WTC11 (cell line): ENCODE results near the gene GARS1. TPM values are rescaled to one million over a fixed set of nuclear protein-coding genes. Genes with fewer than 3 reads are reported as not detected.
"Not testable (repeated sequence)": the region's sequence is repeated elsewhere in the genome, so short reads cannot be mapped to it uniquely, and the experiment has no call there.

Experiments
- ATAC-seq: fragments of 200-7000 bp; cut with Tn5 transposase; 2 replicates; pipeline ENCODE4 v1.10.0; 2021; ENCODE audit warnings: mild to moderate bottlenecking, moderate library complexity
- CTCF ChIA-PET: fragments of 300-600 bp; sonication (Branson Sonifier 250); formaldehyde crosslinking; loops from one replicate; lab custom pipeline; 2021; ENCODE audit warnings: antibody characterized with exemption; lab: Charles Lee
- POLR2A ChIA-PET: fragments of 350-600 bp; sonication (Branson Sonifier 250); formaldehyde crosslinking; loops from one replicate; lab custom pipeline; 2021; ENCODE audit warnings: antibody characterized with exemption; lab: Charles Lee
- DNase-seq: peaks from one replicate; pipeline ENCODE4 v3.0.0; 2021; ENCODE audit warnings: low spot score
- H3K27ac Mint-ChIP-seq: 2 replicates; pipeline ENCODE4 v1.8.0; 2021; ENCODE audit warnings: mixed read lengths
- H3K27me3 Mint-ChIP-seq: 2 replicates; pipeline ENCODE4 v1.8.0; 2021; ENCODE audit warnings: low read depth, mild to moderate bottlenecking, moderate library complexity, mixed read lengths
- H3K36me3 Mint-ChIP-seq: 2 replicates; pipeline ENCODE4 v1.8.0; 2021; ENCODE audit warnings: mixed read lengths
- H3K4me1 Mint-ChIP-seq: 2 replicates; pipeline ENCODE4 v1.8.0; 2022; ENCODE audit warnings: mixed read lengths
- H3K4me3 Mint-ChIP-seq: 2 replicates; pipeline ENCODE4 v1.8.0; 2021; ENCODE audit warnings: mild to moderate bottlenecking, moderate library complexity, mixed read lengths
- H3K9me3 Mint-ChIP-seq: 2 replicates; pipeline ENCODE4 v1.8.0; 2021; ENCODE audit warnings: mixed read lengths
- ATF1 ChIP-seq: sonication (generic); formaldehyde crosslinking; IDR thresholded peaks from 2 replicates; pipeline ENCODE4 v1.8.1; 2023; ENCODE audit warnings: mild to moderate bottlenecking, moderate library complexity, missing genetic modification reagents
- ATF2 ChIP-seq: sonication (generic); formaldehyde crosslinking; IDR thresholded peaks from 2 replicates; pipeline ENCODE4 v1.8.1; 2022; ENCODE audit warnings: low read depth, missing genetic modification reagents, borderline replicate concordance
- E2F5 ChIP-seq: sonication (generic); formaldehyde crosslinking; IDR thresholded peaks from 2 replicates; pipeline ENCODE4 v1.8.1; 2022; ENCODE audit warnings: mild to moderate bottlenecking, moderate library complexity, missing genetic modification reagents
- EMX1 ChIP-seq: fragments of 250-450 bp; sonication (Bioruptor Pico); IDR thresholded peaks from 2 replicates; pipeline ENCODE4 v1.8.0; 2021; ENCODE audit warnings: mild to moderate bottlenecking
- RORB ChIP-seq: fragments of 250-450 bp; sonication (Bioruptor Pico); IDR thresholded peaks from 2 replicates; pipeline ENCODE4 v1.9.0; 2021; ENCODE audit warnings: mild to moderate bottlenecking
- STAT6 ChIP-seq: sonication (generic); formaldehyde crosslinking; conservative IDR thresholded peaks from 2 replicates; pipeline ENCODE4 v1.8.1; 2023; ENCODE audit warnings: mild to moderate bottlenecking, low read depth, missing genetic modification reagents, moderate library complexity
- ZNF232 ChIP-seq: sonication (generic); formaldehyde crosslinking; IDR thresholded peaks from 2 replicates; pipeline ENCODE4 v1.8.0; 2022; ENCODE audit warnings: mild to moderate bottlenecking, missing genetic modification reagents
- ZNF281 ChIP-seq: sonication (generic); formaldehyde crosslinking; IDR thresholded peaks from 2 replicates; pipeline ENCODE4 v1.8.0; 2023; ENCODE audit warnings: mild to moderate bottlenecking, missing genetic modification reagents
- ZNF317 ChIP-seq: sonication (generic); formaldehyde crosslinking; IDR thresholded peaks from 2 replicates; pipeline ENCODE4 v1.8.1; 2023; ENCODE audit warnings: low read depth, mild to moderate bottlenecking, moderate library complexity, missing genetic modification reagents, borderline replicate concordance
- ZNF671 ChIP-seq: fragments of 250-450 bp; sonication (Bioruptor Pico); IDR thresholded peaks from 2 replicates; pipeline ENCODE4 v1.8.0; 2021; ENCODE audit warnings: mild to moderate bottlenecking
- total RNA-seq: library from RNA; stranded (reverse); gene quantifications from 3 replicates; pipeline ENCODE4 v1.2.3, GENCODE V29; 2021
- TF ChIP-seq, protein P1 (sequence below): sonication (generic); formaldehyde crosslinking; IDR thresholded peaks from 2 replicates; pipeline ENCODE4 v1.8.0; 2022; ENCODE audit warnings: mild to moderate bottlenecking, missing genetic modification reagents
- TF ChIP-seq, protein P2 (sequence below): sonication (generic); formaldehyde crosslinking; IDR thresholded peaks from 2 replicates; pipeline ENCODE4 v1.8.0; 2023; ENCODE audit warnings: missing genetic modification reagents
- TF ChIP-seq, protein P3 (sequence below): fragments of 250-450 bp; sonication (Bioruptor Pico); IDR thresholded peaks from 2 replicates; pipeline ENCODE4 v1.8.0; 2021; ENCODE audit warnings: mild to moderate bottlenecking
- TF ChIP-seq, protein P4 (sequence below): sonication (generic); formaldehyde crosslinking; IDR thresholded peaks from 2 replicates; pipeline ENCODE4 v1.8.1; 2023; ENCODE audit warnings: mild to moderate bottlenecking, missing genetic modification reagents, moderate library complexity
- TF ChIP-seq, protein P5 (sequence below): fragments of 200-600 bp; IDR thresholded peaks from 2 replicates; pipeline ENCODE4 v1.8.0; 2022; ENCODE audit warnings: antibody characterized with exemption

Gene GARS1
- total RNA-seq, 1 experiment from 2014 or later = 236 TPM

DNA sequence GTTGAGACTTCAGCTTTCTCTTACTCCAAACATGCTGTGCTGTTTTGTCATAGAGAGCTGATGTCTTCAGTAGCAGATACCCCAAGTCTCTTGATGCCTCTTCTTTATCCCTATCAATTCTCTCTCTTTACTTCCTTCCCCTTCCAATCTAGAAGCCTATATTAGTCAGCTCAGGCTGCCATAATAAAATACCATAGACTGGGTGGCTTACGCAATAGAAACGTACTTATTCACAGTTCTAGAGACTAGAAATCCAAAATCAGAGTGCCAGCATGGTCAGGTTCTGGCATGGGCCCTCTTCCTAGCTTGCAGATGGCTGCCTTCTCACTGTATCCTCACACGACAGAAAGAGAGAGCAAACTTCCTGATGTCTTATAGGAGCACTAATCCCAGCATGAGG lies 9.0 kb upstream of the GARS1 start:
- Mint-ChIP-seq H3K27ac (no peak overlapping the region), H3K4me3 (no peak overlapping the region), H3K9me3 (peaks cover 35% of the 10 kb centered on the region), H3K4me1 (peaks cover 24% of the 10 kb centered on the region), H3K36me3 (peaks cover 47% of the 10 kb centered on the region), H3K27me3 (peaks cover 28% of the 10 kb centered on the region)
- POLR2A ChIA-PET = no interaction called here
- DNase-seq (no peak), ATAC-seq (no peak)
- TF ChIP-seq EMX1 (CRISPR knock-in tag) (no peak), ZNF671 (CRISPR knock-in tag) (no peak), E2F5 (CRISPR knock-in tag) (no peak), ZNF232 (no peak), RORB (CRISPR knock-in tag) (no peak), ATF2 (CRISPR knock-in tag) (no peak), ZNF317 (no peak), ZNF281 (no peak), STAT6 (CRISPR knock-in tag) (no peak), ATF1 (no peak)
- TF ChIP-seq, protein P1, sequence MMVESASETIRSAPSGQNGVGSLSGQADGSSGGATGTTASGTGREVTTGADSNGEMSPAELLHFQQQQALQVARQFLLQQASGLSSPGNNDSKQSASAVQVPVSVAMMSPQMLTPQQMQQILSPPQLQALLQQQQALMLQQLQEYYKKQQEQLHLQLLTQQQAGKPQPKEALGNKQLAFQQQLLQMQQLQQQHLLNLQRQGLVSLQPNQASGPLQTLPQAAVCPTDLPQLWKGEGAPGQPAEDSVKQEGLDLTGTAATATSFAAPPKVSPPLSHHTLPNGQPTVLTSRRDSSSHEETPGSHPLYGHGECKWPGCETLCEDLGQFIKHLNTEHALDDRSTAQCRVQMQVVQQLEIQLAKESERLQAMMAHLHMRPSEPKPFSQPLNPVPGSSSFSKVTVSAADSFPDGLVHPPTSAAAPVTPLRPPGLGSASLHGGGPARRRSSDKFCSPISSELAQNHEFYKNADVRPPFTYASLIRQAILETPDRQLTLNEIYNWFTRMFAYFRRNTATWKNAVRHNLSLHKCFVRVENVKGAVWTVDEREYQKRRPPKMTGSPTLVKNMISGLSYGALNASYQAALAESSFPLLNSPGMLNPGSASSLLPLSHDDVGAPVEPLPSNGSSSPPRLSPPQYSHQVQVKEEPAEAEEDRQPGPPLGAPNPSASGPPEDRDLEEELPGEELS (CRISPR knock-in tag) = no peak
- TF ChIP-seq, protein P2, sequence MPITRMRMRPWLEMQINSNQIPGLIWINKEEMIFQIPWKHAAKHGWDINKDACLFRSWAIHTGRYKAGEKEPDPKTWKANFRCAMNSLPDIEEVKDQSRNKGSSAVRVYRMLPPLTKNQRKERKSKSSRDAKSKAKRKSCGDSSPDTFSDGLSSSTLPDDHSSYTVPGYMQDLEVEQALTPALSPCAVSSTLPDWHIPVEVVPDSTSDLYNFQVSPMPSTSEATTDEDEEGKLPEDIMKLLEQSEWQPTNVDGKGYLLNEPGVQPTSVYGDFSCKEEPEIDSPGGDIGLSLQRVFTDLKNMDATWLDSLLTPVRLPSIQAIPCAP (CRISPR knock-in tag) = no peak
- TF ChIP-seq, protein P3, sequence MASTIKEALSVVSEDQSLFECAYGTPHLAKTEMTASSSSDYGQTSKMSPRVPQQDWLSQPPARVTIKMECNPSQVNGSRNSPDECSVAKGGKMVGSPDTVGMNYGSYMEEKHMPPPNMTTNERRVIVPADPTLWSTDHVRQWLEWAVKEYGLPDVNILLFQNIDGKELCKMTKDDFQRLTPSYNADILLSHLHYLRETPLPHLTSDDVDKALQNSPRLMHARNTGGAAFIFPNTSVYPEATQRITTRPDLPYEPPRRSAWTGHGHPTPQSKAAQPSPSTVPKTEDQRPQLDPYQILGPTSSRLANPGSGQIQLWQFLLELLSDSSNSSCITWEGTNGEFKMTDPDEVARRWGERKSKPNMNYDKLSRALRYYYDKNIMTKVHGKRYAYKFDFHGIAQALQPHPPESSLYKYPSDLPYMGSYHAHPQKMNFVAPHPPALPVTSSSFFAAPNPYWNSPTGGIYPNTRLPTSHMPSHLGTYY = no peak
- TF ChIP-seq, protein P4, sequence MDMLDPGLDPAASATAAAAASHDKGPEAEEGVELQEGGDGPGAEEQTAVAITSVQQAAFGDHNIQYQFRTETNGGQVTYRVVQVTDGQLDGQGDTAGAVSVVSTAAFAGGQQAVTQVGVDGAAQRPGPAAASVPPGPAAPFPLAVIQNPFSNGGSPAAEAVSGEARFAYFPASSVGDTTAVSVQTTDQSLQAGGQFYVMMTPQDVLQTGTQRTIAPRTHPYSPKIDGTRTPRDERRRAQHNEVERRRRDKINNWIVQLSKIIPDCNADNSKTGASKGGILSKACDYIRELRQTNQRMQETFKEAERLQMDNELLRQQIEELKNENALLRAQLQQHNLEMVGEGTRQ (CRISPR knock-in tag) = no peak
- TF ChIP-seq, protein P5, sequence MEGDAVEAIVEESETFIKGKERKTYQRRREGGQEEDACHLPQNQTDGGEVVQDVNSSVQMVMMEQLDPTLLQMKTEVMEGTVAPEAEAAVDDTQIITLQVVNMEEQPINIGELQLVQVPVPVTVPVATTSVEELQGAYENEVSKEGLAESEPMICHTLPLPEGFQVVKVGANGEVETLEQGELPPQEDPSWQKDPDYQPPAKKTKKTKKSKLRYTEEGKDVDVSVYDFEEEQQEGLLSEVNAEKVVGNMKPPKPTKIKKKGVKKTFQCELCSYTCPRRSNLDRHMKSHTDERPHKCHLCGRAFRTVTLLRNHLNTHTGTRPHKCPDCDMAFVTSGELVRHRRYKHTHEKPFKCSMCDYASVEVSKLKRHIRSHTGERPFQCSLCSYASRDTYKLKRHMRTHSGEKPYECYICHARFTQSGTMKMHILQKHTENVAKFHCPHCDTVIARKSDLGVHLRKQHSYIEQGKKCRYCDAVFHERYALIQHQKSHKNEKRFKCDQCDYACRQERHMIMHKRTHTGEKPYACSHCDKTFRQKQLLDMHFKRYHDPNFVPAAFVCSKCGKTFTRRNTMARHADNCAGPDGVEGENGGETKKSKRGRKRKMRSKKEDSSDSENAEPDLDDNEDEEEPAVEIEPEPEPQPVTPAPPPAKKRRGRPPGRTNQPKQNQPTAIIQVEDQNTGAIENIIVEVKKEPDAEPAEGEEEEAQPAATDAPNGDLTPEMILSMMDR = no peak
- CTCF ChIA-PET = no interaction called here

- H3K4me3 Mint-ChIP-seq, CTCF ChIA-PET, DNase-seq, ATAC-seq, H3K27ac Mint-ChIP-seq, POLR2A ChIA-PET: not testable (repeated sequence)
- peaks cover 28% of the 10 kb centered on the region for H3K27me3 Mint-ChIP-seq
- H3K9me3 Mint-ChIP-seq = peaks cover 22% of the 10 kb centered on the region
- peaks cover 24% of the 10 kb centered on the region for H3K4me1 Mint-ChIP-seq
- H3K36me3 Mint-ChIP-seq = peaks cover 31% of the 10 kb centered on the region
Measured at GRCh38 chr7:30587547-30587946, 7.1 kb upstream of the GARS1 start.
